ENCODE data around the gene TFR2.

Gene TFR2

DNA sequence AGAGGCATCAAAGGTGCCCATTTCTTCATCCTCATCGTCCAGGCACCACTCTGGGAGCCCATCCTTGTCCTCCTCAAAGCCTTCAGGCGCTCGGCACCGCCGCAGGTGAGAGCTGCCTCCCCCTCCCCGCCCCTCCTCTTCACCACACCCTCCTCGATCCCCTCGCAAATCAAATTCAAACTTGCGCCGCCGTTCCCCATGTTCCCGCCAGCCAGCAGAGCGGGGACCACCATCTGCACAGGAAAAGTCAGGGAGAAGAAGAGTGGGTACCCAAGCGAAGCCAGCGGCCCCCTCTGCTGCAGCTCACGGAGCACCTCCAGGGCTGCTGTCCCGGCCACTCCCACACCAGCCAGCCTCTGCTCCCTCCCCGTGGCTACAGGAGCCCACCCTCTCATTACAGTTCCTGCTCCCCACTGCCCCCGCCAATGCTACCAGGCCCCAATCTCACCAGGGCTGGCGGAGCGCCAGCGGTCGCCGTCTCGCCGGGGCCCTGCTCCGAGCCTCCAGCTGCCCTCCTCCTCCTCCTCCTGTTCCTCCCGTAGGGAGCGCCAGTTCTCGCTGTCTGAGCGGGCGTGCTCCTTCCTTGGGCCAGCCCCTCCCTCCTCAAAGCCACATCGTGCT, 45.0 kb upstream of the TFR2 start:
- TF ChIP-seq, protein P1, sequence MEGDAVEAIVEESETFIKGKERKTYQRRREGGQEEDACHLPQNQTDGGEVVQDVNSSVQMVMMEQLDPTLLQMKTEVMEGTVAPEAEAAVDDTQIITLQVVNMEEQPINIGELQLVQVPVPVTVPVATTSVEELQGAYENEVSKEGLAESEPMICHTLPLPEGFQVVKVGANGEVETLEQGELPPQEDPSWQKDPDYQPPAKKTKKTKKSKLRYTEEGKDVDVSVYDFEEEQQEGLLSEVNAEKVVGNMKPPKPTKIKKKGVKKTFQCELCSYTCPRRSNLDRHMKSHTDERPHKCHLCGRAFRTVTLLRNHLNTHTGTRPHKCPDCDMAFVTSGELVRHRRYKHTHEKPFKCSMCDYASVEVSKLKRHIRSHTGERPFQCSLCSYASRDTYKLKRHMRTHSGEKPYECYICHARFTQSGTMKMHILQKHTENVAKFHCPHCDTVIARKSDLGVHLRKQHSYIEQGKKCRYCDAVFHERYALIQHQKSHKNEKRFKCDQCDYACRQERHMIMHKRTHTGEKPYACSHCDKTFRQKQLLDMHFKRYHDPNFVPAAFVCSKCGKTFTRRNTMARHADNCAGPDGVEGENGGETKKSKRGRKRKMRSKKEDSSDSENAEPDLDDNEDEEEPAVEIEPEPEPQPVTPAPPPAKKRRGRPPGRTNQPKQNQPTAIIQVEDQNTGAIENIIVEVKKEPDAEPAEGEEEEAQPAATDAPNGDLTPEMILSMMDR (IDR thresholded peaks at IDR 0.05; ENCODE audit: insufficient read depth, low read length, missing control alignments), result no peak
- no peak overlapping the region for H3K4me3 ChIP-seq (ENCODE audit: low read depth, low read length)
- CTCF ChIA-PET, result interaction anchor here (7.9 kb wide), 1 partner anchor 165 kb away, joined by 76 read pairs; the partner anchor contains the start of gene SLC12A9
- POLR2A ChIA-PET, result no interaction called here
- no peak for DNase-seq (ENCODE audit: low read depth, low spot score)

DNA sequence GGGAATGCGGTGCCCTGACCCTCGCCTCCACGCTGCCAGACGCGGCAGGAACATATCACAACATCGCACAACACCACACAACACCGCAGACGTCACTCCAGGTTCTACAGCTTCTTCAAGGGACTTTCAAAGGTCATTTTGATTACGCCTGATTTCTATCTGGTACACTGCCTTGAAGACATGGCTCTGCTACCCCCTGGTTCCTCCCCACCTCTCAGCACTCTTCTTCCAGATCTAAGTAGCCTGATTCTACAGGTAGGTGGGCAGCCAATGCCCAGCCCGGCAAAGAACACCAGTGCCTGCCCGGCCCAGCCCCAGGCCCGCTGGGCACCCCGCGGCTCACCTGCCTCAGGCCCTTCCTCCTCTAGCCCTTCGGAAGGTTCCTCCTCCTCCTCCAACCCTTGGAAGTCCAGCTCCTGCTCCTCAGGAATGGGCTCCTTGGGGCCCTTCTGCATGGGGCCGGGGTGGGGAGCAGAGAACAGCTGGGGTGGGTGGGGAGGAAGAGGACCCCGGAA, 44.3 kb upstream of the TFR2 start:
- TF ChIP-seq, protein P1 (IDR thresholded peaks at IDR 0.05; ENCODE audit: insufficient read depth, low read length, missing control alignments), result no peak
- CTCF ChIA-PET, result interaction anchor here (1.0 to 7.9 kb wide), 2 partner anchors 20 to 166 kb away, joined by 3 to 76 read pairs; partner anchors contain the start of genes POP7 and SLC12A9
- POLR2A ChIA-PET, result interaction anchor here (0.8 to 1.8 kb wide), 2 partner anchors 7 to 142 kb away, joined by 4 to 7 read pairs; partner anchors contain the start of gene EPHB4
- no peak for DNase-seq (ENCODE audit: low read depth, low spot score)
- no peak overlapping the region for H3K4me3 ChIP-seq (ENCODE audit: low read depth, low read length)

DNA sequence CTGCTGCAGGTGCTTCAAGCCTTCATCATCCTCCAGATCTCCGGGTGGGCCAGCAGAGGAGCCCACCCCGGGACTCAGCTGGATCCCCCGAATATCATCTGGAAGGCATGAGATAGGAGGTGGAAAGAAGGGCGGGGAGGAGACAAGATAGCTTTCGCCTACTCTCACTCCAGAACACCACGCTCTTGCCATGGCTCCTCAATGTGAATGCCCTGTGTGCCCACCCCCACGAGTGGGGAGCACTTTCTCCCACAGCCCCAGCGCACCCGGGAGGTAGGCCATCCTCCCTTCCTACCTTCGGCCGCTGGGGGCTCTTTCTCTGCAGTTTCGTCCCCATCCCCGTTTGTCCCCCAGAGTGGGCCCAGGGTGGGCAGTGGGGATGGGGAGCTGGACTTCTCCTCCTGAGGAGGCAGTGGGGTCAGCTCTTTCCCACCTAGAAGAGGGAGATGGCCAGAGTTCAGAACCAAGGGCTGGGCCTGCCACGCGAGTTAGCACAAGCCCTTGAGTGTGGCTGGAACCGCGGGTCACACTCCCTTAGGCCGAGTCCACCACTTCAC, 43.8 kb upstream of the TFR2 start:
- no peak for DNase-seq (ENCODE audit: low read depth, low spot score)
- ChIA-PET POLR2A (interaction anchor here (0.8 to 1.8 kb wide), 2 partner anchors 8 to 142 kb away, joined by 4 to 7 read pairs; partner anchors contain the start of gene EPHB4), CTCF (interaction anchor here (0.9 to 1.0 kb wide), 2 partner anchors 21 to 167 kb away, joined by 3 to 4 read pairs; partner anchors contain the start of genes POP7 and SLC12A9)
- H3K4me3 ChIP-seq (ENCODE audit: low read depth, low read length), result no peak overlapping the region
- TF ChIP-seq, protein P1 (IDR thresholded peaks at IDR 0.05; ENCODE audit: insufficient read depth, low read length, missing control alignments), result no peak

DNA sequence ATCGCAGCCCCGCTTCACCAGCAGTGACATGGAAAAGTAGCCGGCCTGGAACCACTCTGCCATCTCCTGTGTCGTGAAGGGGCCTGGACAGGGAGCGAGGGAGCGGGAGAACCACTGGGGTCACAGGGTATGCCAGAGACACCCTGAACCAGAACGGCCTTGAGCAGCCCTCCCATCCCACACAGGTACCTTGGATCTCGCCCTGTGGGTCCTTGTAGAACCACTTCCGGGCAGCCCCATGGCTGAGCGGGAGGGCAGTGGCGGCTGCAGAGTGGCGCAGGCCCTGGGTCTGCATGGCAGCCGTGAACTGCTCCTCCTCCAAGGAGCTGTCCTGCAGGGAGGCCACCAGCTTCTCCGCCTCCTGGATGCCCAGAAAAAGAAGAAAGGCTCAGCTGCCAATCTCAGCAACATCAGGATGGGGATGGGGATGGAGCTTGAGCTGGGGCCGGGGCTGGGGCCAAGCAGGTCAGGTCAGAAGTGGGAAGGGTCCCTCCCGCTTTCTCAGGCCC, 43.2 kb upstream of the TFR2 start:
- DNase-seq (ENCODE audit: low read depth, low spot score), result no peak
- no peak overlapping the region for H3K4me3 ChIP-seq (ENCODE audit: low read depth, low read length)
- ChIA-PET POLR2A (interaction anchor here (0.8 to 1.8 kb wide), 2 partner anchors 8 to 143 kb away, joined by 4 to 7 read pairs; partner anchors contain the start of gene EPHB4), CTCF (interaction anchor here (0.9 to 9.0 kb wide), 3 partner anchors 7 to 168 kb away, joined by 3 to 180 read pairs (median 4); partner anchors contain the start of genes GIGYF1, POP7 and SLC12A9)
- TF ChIP-seq, protein P1 (IDR thresholded peaks at IDR 0.05; ENCODE audit: insufficient read depth, low read length, missing control alignments), result no peak

DNA sequence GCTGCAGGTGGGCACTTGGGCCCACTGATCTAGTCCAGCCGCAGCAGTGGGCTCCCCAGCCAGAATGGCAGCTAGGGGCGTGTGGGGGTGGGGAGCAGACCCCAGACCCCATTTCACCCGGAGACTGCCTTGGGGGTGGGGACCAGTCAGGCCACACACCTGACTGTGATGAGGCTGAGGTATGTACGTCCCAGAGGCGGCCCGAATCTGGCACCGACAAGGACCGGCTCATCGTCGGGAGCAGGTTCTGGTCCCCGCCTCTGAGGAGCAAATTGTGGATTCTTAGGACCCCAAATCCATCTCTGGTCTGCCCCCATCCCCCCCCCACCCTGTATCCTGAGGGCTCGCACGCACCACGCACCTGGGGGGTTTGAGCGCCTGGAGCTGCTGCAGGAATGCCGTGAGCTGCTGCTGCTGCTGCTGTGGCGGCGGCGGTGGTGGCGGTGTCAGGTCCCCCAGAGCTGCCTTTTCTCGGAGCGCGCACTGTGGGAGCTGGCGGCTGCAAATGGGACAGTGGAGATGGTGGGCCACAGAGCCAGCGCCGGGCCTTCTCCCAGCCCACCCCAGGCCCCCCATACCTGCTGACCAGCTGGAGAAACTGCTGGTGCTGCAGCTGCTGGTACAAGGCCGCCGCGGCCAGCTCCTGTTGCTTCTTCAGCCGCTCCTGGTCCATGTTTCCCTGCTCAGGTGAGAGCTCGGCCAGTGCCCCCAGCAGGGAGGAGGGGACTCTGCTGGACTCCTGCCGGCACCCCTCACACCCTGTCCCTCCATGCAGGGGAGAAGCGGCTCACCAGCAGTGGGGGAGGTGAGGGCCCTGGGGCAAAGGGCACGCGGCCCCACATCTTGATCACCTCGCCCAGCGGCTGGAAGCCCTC, 42.5 kb upstream of the TFR2 start:
- POLR2A ChIA-PET, result interaction anchor here (1.2 to 2.0 kb wide), 4 partner anchors 9 to 97 kb away, joined by 3 to 7 read pairs (median 4); partner anchors contain the start of genes FBXO24 and LRCH4
- CTCF ChIA-PET, result interaction anchor here (0.8 to 9.0 kb wide), 5 partner anchors 7 to 219 kb away, joined by 3 to 180 read pairs (median 3); partner anchors contain the start of gene GIGYF1
- DNase-seq (ENCODE audit: low read depth, low spot score), result no peak
- TF ChIP-seq, protein P1 (IDR thresholded peaks at IDR 0.05; ENCODE audit: insufficient read depth, low read length, missing control alignments), result no peak
- H3K4me3 ChIP-seq (ENCODE audit: low read depth, low read length), result no peak overlapping the region

Measured in AG04449 (cell line).